ENCODE results near the gene SLC25A19. TPM values are rescaled to one million over a fixed set of nuclear protein-coding genes. Genes with fewer than 3 reads are reported as not detected.
"Not testable (repeated sequence)": the region's sequence is repeated elsewhere in the genome, so short reads cannot be mapped to it uniquely, and the experiment has no call there.

Gene SLC25A19
- total RNA-seq, 2 experiments from 2014 or later = 103 to 107 TPM

GRCh38 chr17:75315541-75316243 lies 26.5 kb upstream of the SLC25A19 start:
- Mint-ChIP-seq H3K9me3 (no peaks in the 10 kb centered on the region), H3K4me1 (peaks cover 27% of the 10 kb centered on the region), H3K4me3 (no peak overlapping the region), H3K36me3 (peaks cover 11% of the 10 kb centered on the region), H3K27ac (peak overlapping the region; percentile 84), H3K27me3 (no peaks in the 10 kb centered on the region)
- peak; percentile 26 for DNase-seq

- peak overlapping the region; percentile 78 for H3K27ac Mint-ChIP-seq
- DNase-seq = no peak
- no peaks in the 10 kb centered on the region for H3K27me3 Mint-ChIP-seq
- no peaks in the 10 kb centered on the region for H3K9me3 Mint-ChIP-seq
- H3K36me3 Mint-ChIP-seq = peaks cover 4% of the 10 kb centered on the region
- peaks cover 27% of the 10 kb centered on the region for H3K4me1 Mint-ChIP-seq
- H3K4me3 Mint-ChIP-seq = no peak overlapping the region
Measured at GRCh38 chr17:75313941-75314551, 24.8 kb upstream of the SLC25A19 start.

GRCh38 chr17:75308732-75309629 lies 19.7 kb upstream of the SLC25A19 start:
- Mint-ChIP-seq H3K9me3 (no peaks in the 10 kb centered on the region), H3K4me1 (peaks cover 11% of the 10 kb centered on the region), H3K27ac (no peak overlapping the region), H3K4me3 (no peak overlapping the region), H3K27me3 (no peaks in the 10 kb centered on the region), H3K36me3 (no peaks in the 10 kb centered on the region)
- DNase-seq = no peak

- Mint-ChIP-seq H3K27ac (peak overlapping the region; percentile 38), H3K27me3 (no peaks in the 10 kb centered on the region), H3K9me3 (no peaks in the 10 kb centered on the region), H3K4me1 (peaks cover 7% of the 10 kb centered on the region), H3K4me3 (no peak overlapping the region), H3K36me3 (no peaks in the 10 kb centered on the region)
- DNase-seq = no peak
Measured at GRCh38 chr17:75307957-75308731, 18.9 kb upstream of the SLC25A19 start.

- Mint-ChIP-seq H3K4me3 (no peak overlapping the region), H3K27me3 (no peaks in the 10 kb centered on the region), H3K4me1 (peaks cover 9% of the 10 kb centered on the region), H3K27ac (no peak overlapping the region), H3K9me3 (no peaks in the 10 kb centered on the region), H3K36me3 (no peaks in the 10 kb centered on the region)
- DNase-seq = no peak
Measured at GRCh38 chr17:75301502-75302206, 12.4 kb upstream of the SLC25A19 start.

GRCh38 chr17:75301049-75301448 lies 11.8 kb upstream of the SLC25A19 start:
- no peak for DNase-seq
- H3K27ac Mint-ChIP-seq = no peak overlapping the region
- peaks cover 11% of the 10 kb centered on the region for H3K4me1 Mint-ChIP-seq
- no peaks in the 10 kb centered on the region for H3K27me3 Mint-ChIP-seq
- no peaks in the 10 kb centered on the region for H3K9me3 Mint-ChIP-seq
- H3K4me3 Mint-ChIP-seq = no peak overlapping the region
- no peaks in the 10 kb centered on the region for H3K36me3 Mint-ChIP-seq

GRCh38 chr17:75300280-75300679 lies 11.0 kb upstream of the SLC25A19 start:
- no peak overlapping the region for H3K4me3 Mint-ChIP-seq
- no peak overlapping the region for H3K27ac Mint-ChIP-seq
- peaks cover 19% of the 10 kb centered on the region for H3K4me1 Mint-ChIP-seq
- H3K9me3 Mint-ChIP-seq = no peaks in the 10 kb centered on the region
- DNase-seq = no peak
- no peaks in the 10 kb centered on the region for H3K27me3 Mint-ChIP-seq
- H3K36me3 Mint-ChIP-seq = no peaks in the 10 kb centered on the region

- no peak for DNase-seq
- Mint-ChIP-seq H3K27ac (peak overlapping the region; percentile 91), H3K4me3 (peak overlapping the region; percentile 55), H3K9me3 (no peaks in the 10 kb centered on the region), H3K4me1 (peaks cover 26% of the 10 kb centered on the region), H3K27me3 (no peaks in the 10 kb centered on the region), H3K36me3 (peaks cover 2% of the 10 kb centered on the region)
Measured at GRCh38 chr17:75295201-75296158, 6.2 kb upstream of the SLC25A19 start.

- DNase-seq, H3K27me3 Mint-ChIP-seq, H3K4me3 Mint-ChIP-seq, H3K36me3 Mint-ChIP-seq, H3K27ac Mint-ChIP-seq, H3K9me3 Mint-ChIP-seq: not testable (repeated sequence)
- peaks cover 33% of the 10 kb centered on the region for H3K4me1 Mint-ChIP-seq
Measured at GRCh38 chr17:75292810-75293448, 3.7 kb upstream of the SLC25A19 start.

GRCh38 chr17:75289832-75290337 lies 652 bp upstream of the SLC25A19 start:
- H3K9me3 Mint-ChIP-seq = no peaks in the 10 kb centered on the region
- DNase-seq = peak; percentile 64
- peaks cover 4% of the 10 kb centered on the region for H3K27me3 Mint-ChIP-seq
- H3K36me3 Mint-ChIP-seq = peaks cover 16% of the 10 kb centered on the region
- H3K27ac Mint-ChIP-seq = peak overlapping the region; percentile 100
- peaks cover 22% of the 10 kb centered on the region for H3K4me1 Mint-ChIP-seq
- H3K4me3 Mint-ChIP-seq = peak overlapping the region; percentile 92

- Mint-ChIP-seq H3K4me1 (peaks cover 19% of the 10 kb centered on the region), H3K36me3 (peaks cover 17% of the 10 kb centered on the region), H3K27me3 (peaks cover 4% of the 10 kb centered on the region), H3K4me3 (peak overlapping the region; percentile 92), H3K27ac (peak overlapping the region; percentile 100), H3K9me3 (no peaks in the 10 kb centered on the region)
- peak; percentile 64 for DNase-seq
Measured at GRCh38 chr17:75288770-75289114, 491 bp downstream of the SLC25A19 start.

- Mint-ChIP-seq H3K36me3 (peaks cover 21% of the 10 kb centered on the region), H3K4me3 (peak overlapping the region; percentile 92), H3K27me3 (peaks cover 4% of the 10 kb centered on the region), H3K27ac (peak overlapping the region; percentile 100), H3K9me3 (no peaks in the 10 kb centered on the region), H3K4me1 (peaks cover 19% of the 10 kb centered on the region)
- no peak for DNase-seq
Measured at GRCh38 chr17:75288359-75288758, 874 bp downstream of the SLC25A19 start.

- Mint-ChIP-seq H3K4me3 (peak overlapping the region; percentile 92), H3K4me1 (peaks cover 21% of the 10 kb centered on the region), H3K36me3 (peaks cover 23% of the 10 kb centered on the region), H3K27ac (no peak overlapping the region), H3K9me3 (no peaks in the 10 kb centered on the region), H3K27me3 (peaks cover 4% of the 10 kb centered on the region)
- no peak for DNase-seq
Measured at GRCh38 chr17:75287221-75287620, 2.0 kb downstream of the SLC25A19 start.

Data from activated naive CD8-positive, alpha-beta T cell treated with anti-CD3 and anti-CD28 coated beads for 36 hours (primary cell).